Smooth muscle cell of trachea (primary cell): ENCODE measurements around the gene MTHFSD. TPM values are rescaled to one million over a fixed set of nuclear protein-coding genes. Genes with fewer than 3 reads are reported as not detected.

Experiments used
- total RNA-seq: library from RNA; depleted of rRNA; stranded (reverse); fragments of >200 nt; gene quantifications from 2 replicates; pipeline ENCODE4 v1.2.1, GENCODE V29; 2014

The MTHFSD gene
- total RNA-seq, result 22.1 and 25.0 TPM in 2 replicates

GRCh38 chr16:86554917-86555703 is at the start of gene MTHFSD:
Gene MTHFSD, minus strand, starts transcription at chr16:86555235. Its CDS starts 51 bp downstream, at chr16:86555184.

GRCh38 chr16:86578061-86578599 is 23.1 kb upstream of the MTHFSD start, which contains the start of gene FOXL1:
Gene FOXL1, plus strand, starts transcription at chr16:86578549. Its CDS starts 175 bp downstream, at chr16:86578724.

GRCh38 chr16:86566601-86566965 is 11.5 kb upstream of the MTHFSD start, which contains the start of gene FOXC2:
Gene FOXC2, plus strand, starts transcription at chr16:86566829. Its CDS starts 507 bp downstream, at chr16:86567336.

GRCh38 chr16:86510465-86511261 is 44.4 kb downstream of the MTHFSD start, which contains the start of gene FOXF1:
Gene FOXF1, plus strand, starts transcription at chr16:86510527. Its CDS starts 43 bp downstream, at chr16:86510570.

Other genes starting within 250 kb of the MTHFSD start
- gene FOXF1, start 44.7 kb downstream of the MTHFSD start, total RNA-seq, result 21.8 and 39.0 TPM in 2 replicates
- gene FOXC2, start 11.6 kb upstream of the MTHFSD start, total RNA-seq, result 0.66 and 1.0 TPM in 2 replicates
- 27.1 and 27.3 TPM in 2 replicates for gene FOXL1, start 23.3 kb upstream of the MTHFSD start, total RNA-seq